MCF 10A (cell line): ENCODE data around the gene ERRFI1. TPM values are rescaled to one million over a fixed set of nuclear protein-coding genes. Genes with fewer than 3 reads are reported as not detected.

Experiments
- BruUV-seq: library from RNA; stranded (reverse); fragments of 400-500 nt; replicated peaks from 2 replicates; lab custom pipeline; 2021; lab: Mats Ljungman, UMichigan
- CTCF ChIA-PET: fragments of 300-600 bp; sonication (Branson Sonifier 250); formaldehyde crosslinking; extraction: SDS; loops from one replicate; lab custom pipeline; 2021; ENCODE audit warnings: antibody characterized with exemption, inconsistent platforms; lab: Yijun Ruan, JAX
- POLR2A ChIA-PET: fragments of 300-600, 350-650 bp; sonication (Branson Sonifier 250); formaldehyde crosslinking; extraction: SDS; loops from one replicate; lab custom pipeline; 2020; ENCODE audit warnings: antibody characterized with exemption, inconsistent platforms; lab: Yijun Ruan, JAX
- DNase-seq: peaks from one replicate; pipeline ENCODE4 v3.0.0-alpha.2; 2018; ENCODE audit not compliant: unreplicated experiment
- H3K27ac Mint-ChIP-seq: one replicate; pipeline ENCODE4 v1.8.0; 2022; ENCODE audit warnings: mild to moderate bottlenecking, low read depth, mixed read lengths; ENCODE audit not compliant: unreplicated experiment
- H3K27me3 Mint-ChIP-seq: one replicate; pipeline ENCODE4 v1.8.0; 2022; ENCODE audit warnings: mixed read lengths; ENCODE audit not compliant: insufficient read depth, unreplicated experiment
- H3K36me3 Mint-ChIP-seq: one replicate; pipeline ENCODE4 v1.8.0; 2022; ENCODE audit warnings: mild to moderate bottlenecking, moderate library complexity, mixed read lengths; ENCODE audit not compliant: insufficient read depth, unreplicated experiment
- H3K4me1 Mint-ChIP-seq: one replicate; pipeline ENCODE4 v1.8.0; 2022; ENCODE audit warnings: mixed read lengths; ENCODE audit not compliant: insufficient read depth, unreplicated experiment
- H3K4me3 Mint-ChIP-seq: one replicate; pipeline ENCODE4 v1.8.0; 2022; ENCODE audit warnings: mild to moderate bottlenecking, moderate library complexity, mixed read lengths; ENCODE audit not compliant: unreplicated experiment
- H3K9me3 Mint-ChIP-seq: one replicate; pipeline ENCODE4 v1.8.0; 2022; ENCODE audit warnings: mixed read lengths; ENCODE audit not compliant: unreplicated experiment
- intact Hi-C: fragments of 100-400 bp; cut with micrococcal nuclease; formaldehyde crosslinking; loops from 2 replicates; pipeline ENCODE4 v1.14.1; 2022
- total RNA-seq: library from RNA; stranded (reverse); gene quantifications from 2 replicates; pipeline ENCODE4 v1.2.3, GENCODE V29; 2022
- TF ChIP-seq, protein P1 (sequence below): fragments of 200-600 bp; IDR thresholded peaks from one replicate; pipeline ENCODE4 v1.8.0; 2022; ENCODE audit warnings: antibody characterized with exemption, mild to moderate bottlenecking; ENCODE audit not compliant: unreplicated experiment

The ERRFI1 gene
- total RNA-seq, 1 experiment from 2014 or later = 111 TPM

DNA sequence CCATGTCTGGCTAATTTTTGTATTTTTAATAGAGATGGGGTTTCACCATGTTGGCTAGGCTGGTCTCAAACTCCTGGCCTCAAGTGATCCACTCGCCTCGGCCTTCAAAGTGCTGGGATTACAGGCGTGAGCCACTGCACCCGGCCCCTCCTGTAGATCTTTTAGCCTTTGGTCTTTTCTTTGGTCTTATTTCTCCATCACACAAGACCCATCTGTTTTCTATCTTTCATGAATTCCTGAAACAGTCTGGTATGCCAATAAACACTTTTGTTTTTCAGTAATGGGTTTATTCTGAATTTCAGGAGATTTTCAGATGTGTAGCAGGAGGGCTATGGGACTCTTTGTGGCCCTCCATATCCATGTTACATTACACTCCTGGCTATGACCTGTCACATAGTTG, 23.2 kb downstream of the ERRFI1 start:
- no peaks in the 10 kb centered on the region for H3K27me3 Mint-ChIP-seq
- H3K36me3 Mint-ChIP-seq = peaks cover 78% of the 10 kb centered on the region
- no peak overlapping the region for H3K4me3 Mint-ChIP-seq
- BruUV-seq = no TSS peak
- intact Hi-C loops = no loop called here
- DNase-seq = no peak
- H3K4me1 Mint-ChIP-seq = peaks cover 34% of the 10 kb centered on the region
- peak overlapping the region; percentile 84 for H3K27ac Mint-ChIP-seq
- ChIA-PET POLR2A (interaction anchor here (0.7 to 1.2 kb wide), 3 partner anchors 12 to 28 kb away, joined by 3 to 6 read pairs (median 3); no protein-coding TSS in a partner anchor), CTCF (no interaction called here)
- no peaks in the 10 kb centered on the region for H3K9me3 Mint-ChIP-seq
- TF ChIP-seq, protein P1, sequence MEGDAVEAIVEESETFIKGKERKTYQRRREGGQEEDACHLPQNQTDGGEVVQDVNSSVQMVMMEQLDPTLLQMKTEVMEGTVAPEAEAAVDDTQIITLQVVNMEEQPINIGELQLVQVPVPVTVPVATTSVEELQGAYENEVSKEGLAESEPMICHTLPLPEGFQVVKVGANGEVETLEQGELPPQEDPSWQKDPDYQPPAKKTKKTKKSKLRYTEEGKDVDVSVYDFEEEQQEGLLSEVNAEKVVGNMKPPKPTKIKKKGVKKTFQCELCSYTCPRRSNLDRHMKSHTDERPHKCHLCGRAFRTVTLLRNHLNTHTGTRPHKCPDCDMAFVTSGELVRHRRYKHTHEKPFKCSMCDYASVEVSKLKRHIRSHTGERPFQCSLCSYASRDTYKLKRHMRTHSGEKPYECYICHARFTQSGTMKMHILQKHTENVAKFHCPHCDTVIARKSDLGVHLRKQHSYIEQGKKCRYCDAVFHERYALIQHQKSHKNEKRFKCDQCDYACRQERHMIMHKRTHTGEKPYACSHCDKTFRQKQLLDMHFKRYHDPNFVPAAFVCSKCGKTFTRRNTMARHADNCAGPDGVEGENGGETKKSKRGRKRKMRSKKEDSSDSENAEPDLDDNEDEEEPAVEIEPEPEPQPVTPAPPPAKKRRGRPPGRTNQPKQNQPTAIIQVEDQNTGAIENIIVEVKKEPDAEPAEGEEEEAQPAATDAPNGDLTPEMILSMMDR = no peak

DNA sequence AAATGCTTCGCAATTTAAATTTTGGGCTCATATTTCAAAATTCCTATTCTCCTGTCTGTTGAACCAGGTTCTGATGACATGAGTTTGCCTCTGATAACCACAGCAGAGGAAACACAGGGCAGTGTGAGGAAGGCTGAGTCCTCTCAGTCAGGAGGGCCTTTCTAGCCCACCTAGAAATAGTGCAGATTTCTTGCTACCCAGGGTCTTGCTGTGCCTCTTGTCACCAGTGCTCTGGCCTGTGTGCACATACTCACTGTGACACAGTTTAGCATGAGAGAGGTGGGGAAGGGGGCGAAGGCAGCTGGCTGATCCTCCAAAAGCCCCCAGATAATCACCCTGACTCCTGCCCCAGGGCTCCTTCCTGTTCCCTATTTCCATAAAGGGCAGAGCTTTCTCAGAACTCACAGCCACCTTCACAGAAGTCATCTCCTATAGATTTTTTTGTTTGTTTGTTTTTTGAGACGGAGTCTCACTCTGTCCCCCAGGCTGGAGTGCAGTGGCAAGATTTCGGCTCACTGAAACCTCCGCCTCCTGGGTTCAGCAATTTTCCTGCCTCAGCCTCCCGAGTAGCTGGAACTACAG, 23.7 kb downstream of the ERRFI1 start:
- CTCF ChIA-PET = interaction anchor here (0.7 to 0.9 kb wide), 2 partner anchors 32 to 1219 kb away, joined by 3 to 4 read pairs; no protein-coding TSS in a partner anchor
- POLR2A ChIA-PET = interaction anchor here (0.7 to 1.5 kb wide), 6 partner anchors 11 to 27 kb away, joined by 3 to 7 read pairs (median 4); partner anchors contain the start of gene ERRFI1
- Mint-ChIP-seq H3K9me3 (no peaks in the 10 kb centered on the region), H3K27ac (peak overlapping the region; percentile 84), H3K4me1 (peaks cover 34% of the 10 kb centered on the region), H3K36me3 (peaks cover 76% of the 10 kb centered on the region), H3K27me3 (no peaks in the 10 kb centered on the region), H3K4me3 (no peak overlapping the region)
- no TSS peak for BruUV-seq
- TF ChIP-seq, protein P1 = no peak
- DNase-seq = no peak
- intact Hi-C loops = no loop called here

DNA sequence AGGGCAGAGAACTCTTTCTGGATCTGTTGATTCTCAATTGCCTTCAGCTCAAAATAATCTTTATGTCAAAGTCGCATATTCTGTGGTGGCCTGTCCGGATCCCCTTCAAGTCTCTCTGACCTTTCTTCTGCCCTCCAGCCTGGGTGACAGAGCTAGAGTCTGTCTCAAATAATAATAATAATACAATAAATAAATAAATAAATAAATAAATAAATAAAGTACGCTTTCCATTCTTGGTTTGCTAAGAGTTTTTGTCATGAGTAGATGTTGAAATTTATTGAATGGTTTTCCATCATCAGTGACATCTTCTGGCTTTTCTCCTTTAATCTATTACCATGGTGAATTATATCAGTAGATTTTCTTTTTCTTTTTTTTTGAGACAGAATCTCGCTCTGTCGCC, 30.7 kb downstream of the ERRFI1 start:
- Mint-ChIP-seq H3K9me3 (peaks cover 2% of the 10 kb centered on the region), H3K4me1 (peaks cover 6% of the 10 kb centered on the region), H3K27ac (no peak overlapping the region), H3K36me3 (peaks cover 25% of the 10 kb centered on the region), H3K4me3 (no peak overlapping the region), H3K27me3 (no peaks in the 10 kb centered on the region)
- intact Hi-C loops = no loop called here
- POLR2A ChIA-PET = interaction anchor here (0.6 to 0.9 kb wide), 2 partner anchors 10 to 47 kb away, joined by 3 to 5 read pairs; no protein-coding TSS in a partner anchor
- CTCF ChIA-PET = no interaction called here
- DNase-seq = no peak
- no TSS peak for BruUV-seq
- TF ChIP-seq, protein P1 = no peak

DNA sequence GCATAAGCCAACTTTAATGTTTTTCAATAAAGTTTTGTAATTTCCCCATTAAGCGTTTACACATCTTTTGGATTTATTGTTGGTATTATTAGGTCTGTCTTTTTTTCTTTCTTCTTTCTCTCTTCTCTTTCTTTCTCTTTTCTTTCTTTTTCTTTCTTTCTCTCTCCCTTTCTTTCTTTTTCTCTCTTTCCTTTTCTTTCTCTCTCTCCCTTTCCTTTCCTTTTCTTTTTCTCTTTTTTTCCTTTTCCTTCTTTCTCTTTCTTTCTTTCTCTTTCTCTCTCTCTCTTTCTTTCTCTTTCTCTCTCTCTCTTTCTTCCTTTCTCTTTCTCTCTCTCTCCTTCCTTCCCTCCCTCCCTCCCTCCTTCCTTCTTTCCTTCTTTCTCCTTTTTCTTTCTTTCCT, 31.3 kb downstream of the ERRFI1 start:
- H3K27me3 Mint-ChIP-seq = no peaks in the 10 kb centered on the region
- H3K4me3 Mint-ChIP-seq = no peak overlapping the region
- DNase-seq = no peak
- TF ChIP-seq, protein P1 = no peak
- H3K36me3 Mint-ChIP-seq = peaks cover 19% of the 10 kb centered on the region
- peaks cover 8% of the 10 kb centered on the region for H3K9me3 Mint-ChIP-seq
- intact Hi-C loops = no loop called here
- no TSS peak for BruUV-seq
- ChIA-PET POLR2A (interaction anchor here (0.9 kb wide), 1 partner anchor 10 kb away, joined by 5 read pairs; no protein-coding TSS in a partner anchor), CTCF (no interaction called here)
- H3K4me1 Mint-ChIP-seq = peaks cover 10% of the 10 kb centered on the region
- no peak overlapping the region for H3K27ac Mint-ChIP-seq
